ENCODE measurements around the gene GNAZ. TPM values are rescaled to one million over a fixed set of nuclear protein-coding genes. Genes with fewer than 3 reads are reported as not detected.

Gene GNAZ
- total RNA-seq, 4 donors from 2014 or later: 0.64 to 9.9 (median 2.6) TPM

DNA sequence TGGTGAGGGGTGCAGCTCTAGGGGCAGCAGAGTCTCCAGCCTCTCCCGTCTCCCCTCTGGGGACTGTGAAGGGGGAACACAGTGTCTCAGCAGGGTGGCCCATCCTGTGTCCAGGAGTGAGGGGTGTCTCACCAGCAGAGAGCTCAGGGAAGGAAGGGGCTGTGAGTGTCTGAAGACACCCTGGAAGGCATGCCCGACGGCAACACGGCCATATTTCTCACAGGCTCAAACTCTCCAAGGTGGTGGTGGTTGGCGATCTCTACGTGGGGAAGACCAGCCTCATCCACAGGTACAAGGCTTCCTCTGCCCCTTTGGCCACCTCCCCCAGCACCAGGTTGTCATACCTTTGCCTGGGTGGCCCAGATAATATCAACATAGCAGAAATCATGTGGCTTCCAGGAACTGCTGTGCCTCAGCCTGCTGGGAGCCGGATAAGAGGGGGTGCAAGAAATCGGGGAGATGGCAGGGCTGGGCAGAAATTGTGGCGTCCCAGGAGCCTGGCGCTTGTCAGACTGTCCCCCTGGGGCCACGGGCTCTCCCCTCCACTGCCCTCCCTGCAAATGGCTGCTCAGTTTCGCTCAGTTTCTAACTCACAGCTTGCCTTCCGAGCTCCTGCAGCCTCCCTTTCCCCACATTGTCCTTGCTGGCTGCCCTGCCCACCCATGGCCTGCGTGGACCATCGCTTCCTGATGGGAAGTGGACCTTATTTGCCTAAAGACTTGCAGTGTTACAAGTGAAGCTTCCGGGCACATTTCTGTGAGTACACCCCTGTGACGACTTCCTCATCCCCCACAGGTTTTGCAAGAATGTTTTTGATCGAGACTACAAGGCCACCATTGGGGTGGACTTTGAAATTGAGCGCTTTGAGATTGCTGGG, 82.2 kb downstream of the GNAZ start:
- 78 to 79% methylated on average over 12 to 18 of the region's 19 CpGs for WGBS, 2 donors
- peaks cover 0 to 44% (median 9%) of the 10 kb centered on the region in 3 donors for H3K4me1 ChIP-seq

DNA sequence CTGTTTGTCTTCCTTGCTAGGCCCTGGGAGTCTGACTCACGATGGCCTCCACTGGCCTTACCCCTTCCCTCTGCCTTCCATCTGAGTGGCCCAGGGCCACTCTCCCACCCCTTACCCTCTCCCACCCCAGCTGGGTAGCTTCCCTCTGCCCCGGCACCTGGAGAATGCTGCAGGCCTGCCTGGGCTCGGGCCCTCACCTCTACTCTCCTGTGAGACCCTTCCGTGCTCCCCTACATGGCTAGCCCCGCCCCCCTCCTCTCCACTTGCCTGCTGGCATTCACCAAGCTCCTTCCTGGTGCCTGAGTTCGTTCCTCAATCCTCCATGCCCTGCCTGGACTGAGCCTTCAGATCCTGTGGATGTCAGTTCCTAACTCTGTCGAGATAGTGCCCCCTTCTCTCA, 83.7 kb downstream of the GNAZ start:
- no peak for TF ChIP-seq POLR2A (IDR thresholded peaks at IDR 0.05)
- TF ChIP-seq, protein P1, sequence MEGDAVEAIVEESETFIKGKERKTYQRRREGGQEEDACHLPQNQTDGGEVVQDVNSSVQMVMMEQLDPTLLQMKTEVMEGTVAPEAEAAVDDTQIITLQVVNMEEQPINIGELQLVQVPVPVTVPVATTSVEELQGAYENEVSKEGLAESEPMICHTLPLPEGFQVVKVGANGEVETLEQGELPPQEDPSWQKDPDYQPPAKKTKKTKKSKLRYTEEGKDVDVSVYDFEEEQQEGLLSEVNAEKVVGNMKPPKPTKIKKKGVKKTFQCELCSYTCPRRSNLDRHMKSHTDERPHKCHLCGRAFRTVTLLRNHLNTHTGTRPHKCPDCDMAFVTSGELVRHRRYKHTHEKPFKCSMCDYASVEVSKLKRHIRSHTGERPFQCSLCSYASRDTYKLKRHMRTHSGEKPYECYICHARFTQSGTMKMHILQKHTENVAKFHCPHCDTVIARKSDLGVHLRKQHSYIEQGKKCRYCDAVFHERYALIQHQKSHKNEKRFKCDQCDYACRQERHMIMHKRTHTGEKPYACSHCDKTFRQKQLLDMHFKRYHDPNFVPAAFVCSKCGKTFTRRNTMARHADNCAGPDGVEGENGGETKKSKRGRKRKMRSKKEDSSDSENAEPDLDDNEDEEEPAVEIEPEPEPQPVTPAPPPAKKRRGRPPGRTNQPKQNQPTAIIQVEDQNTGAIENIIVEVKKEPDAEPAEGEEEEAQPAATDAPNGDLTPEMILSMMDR (IDR thresholded peaks at IDR 0.05): no peak
- intact Hi-C loops (cut with DNase I): no loop called here

More for the DNA sequence above, 82.2 kb downstream of the GNAZ start:
- no peak for DNase-seq
- Histone ChIP-seq H3K27ac (no peak overlapping the region), H3K36me3 (peaks cover 0 to 30% (median 0%) of the 10 kb centered on the region in 3 donors), H3K4me3 (no peak overlapping the region), H3K27me3 (no peaks in the 10 kb centered on the region), H3K9me3 (no peaks in the 10 kb centered on the region)
- intact Hi-C loops (cut with DNase I): no loop called here
- TF ChIP-seq, protein P1 (IDR thresholded peaks at IDR 0.05): no peak
- no peak for TF ChIP-seq POLR2A (IDR thresholded peaks at IDR 0.05)

DNA sequence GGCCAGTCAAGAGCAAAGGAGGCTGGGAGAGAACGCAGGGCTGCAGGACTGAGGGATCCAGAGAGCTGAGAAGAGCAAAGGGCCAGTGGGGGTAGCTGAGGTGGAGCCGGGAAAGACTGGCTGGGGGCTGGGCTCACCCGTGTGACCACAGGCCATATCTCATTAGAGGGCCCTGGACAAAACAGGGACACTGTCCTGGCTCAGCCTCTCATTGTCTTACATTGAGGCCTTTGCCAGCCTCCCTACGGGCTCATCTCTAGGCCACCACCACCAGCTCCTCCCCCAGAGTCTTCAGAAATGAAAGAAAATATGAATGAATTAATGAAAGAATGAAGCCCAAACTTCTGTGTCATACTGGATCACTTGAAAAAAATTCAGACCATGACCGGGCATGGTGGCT, 84.1 kb downstream of the GNAZ start:
- TF ChIP-seq, protein P1 (IDR thresholded peaks at IDR 0.05): no peak
- no peak for TF ChIP-seq POLR2A (IDR thresholded peaks at IDR 0.05)

More for the DNA sequence above, 83.7 kb downstream of the GNAZ start:
- DNase-seq: no peak
- Histone ChIP-seq H3K4me1 (peaks cover 0 to 31% (median 0%) of the 10 kb centered on the region in 3 donors), H3K27me3 (no peaks in the 10 kb centered on the region), H3K4me3 (no peak overlapping the region), H3K9me3 (no peaks in the 10 kb centered on the region), H3K36me3 (peaks cover 0 to 30% (median 0%) of the 10 kb centered on the region in 3 donors), H3K27ac (no peak overlapping the region)
- WGBS, 2 donors: 95% methylated on average over 4 to 7 of the region's 7 CpGs

DNA sequence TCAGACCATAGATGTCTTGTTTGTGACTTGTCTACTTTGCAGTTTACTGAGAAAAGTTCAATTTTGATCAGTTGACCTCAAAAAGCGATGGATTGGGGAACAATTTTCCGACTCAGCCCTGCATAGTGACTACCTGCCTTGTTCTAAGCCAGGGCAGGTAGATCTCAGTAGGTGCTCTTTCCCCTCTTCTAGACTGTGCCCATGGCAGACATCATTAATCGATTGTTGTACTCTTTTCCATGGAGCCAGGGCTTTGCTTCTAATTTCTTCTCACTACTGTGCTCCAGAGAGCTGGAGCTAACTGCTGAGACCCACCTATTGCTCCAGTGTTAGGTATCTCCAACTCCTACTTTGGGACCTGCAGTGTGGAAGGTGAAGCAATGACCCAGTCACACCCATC, 84.8 kb downstream of the GNAZ start:
- Histone ChIP-seq H3K27me3 (no peaks in the 10 kb centered on the region), H3K4me3 (no peak overlapping the region), H3K9me3 (no peaks in the 10 kb centered on the region), H3K36me3 (peaks cover 0 to 25% (median 0%) of the 10 kb centered on the region in 3 donors), H3K27ac (no peak overlapping the region), H3K4me1 (peaks cover 0 to 20% (median 0%) of the 10 kb centered on the region in 3 donors)
- WGBS, 2 donors: 91 to 95% methylated on average over 3 of the region's 3 CpGs
- DNase-seq: no peak
- intact Hi-C loops (cut with DNase I): no loop called here
- no peak for TF ChIP-seq POLR2A (IDR thresholded peaks at IDR 0.05)
- TF ChIP-seq, protein P1 (IDR thresholded peaks at IDR 0.05): no peak

More for the DNA sequence above, 84.1 kb downstream of the GNAZ start:
- Histone ChIP-seq H3K4me3 (no peak overlapping the region), H3K27ac (no peak overlapping the region), H3K27me3 (no peaks in the 10 kb centered on the region), H3K36me3 (peaks cover 0 to 30% (median 0%) of the 10 kb centered on the region in 3 donors), H3K4me1 (peaks cover 0 to 26% (median 0%) of the 10 kb centered on the region in 3 donors), H3K9me3 (no peaks in the 10 kb centered on the region)
- no peak for DNase-seq
- intact Hi-C loops (cut with DNase I): no loop called here
- WGBS, 2 donors: 84 to 90% methylated on average over 4 to 5 of the region's 5 CpGs

DNA sequence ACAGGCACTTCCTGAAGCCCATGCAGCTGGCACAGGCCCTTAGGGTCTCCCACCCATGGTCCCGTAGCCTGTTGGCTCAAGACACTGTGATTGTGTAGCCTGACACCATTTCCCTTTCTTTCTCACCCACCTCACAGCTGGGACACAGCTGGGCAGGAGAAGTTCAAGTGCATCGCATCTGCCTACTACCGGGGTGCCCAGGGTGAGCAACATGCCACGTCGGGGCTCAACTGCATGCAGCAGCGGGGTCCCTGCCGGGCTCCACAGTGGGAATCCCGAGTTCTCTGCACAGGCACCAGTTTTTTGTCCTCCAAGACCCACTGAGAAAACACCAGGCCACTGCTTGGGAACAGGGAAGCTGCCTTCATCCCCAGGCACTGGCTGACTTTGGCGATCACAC, 85.5 kb downstream of the GNAZ start:
- Histone ChIP-seq H3K4me1 (peaks cover 0 to 20% (median 0%) of the 10 kb centered on the region in 3 donors), H3K27me3 (no peaks in the 10 kb centered on the region), H3K4me3 (no peak overlapping the region), H3K36me3 (peaks cover 0 to 22% (median 0%) of the 10 kb centered on the region in 3 donors), H3K9me3 (no peaks in the 10 kb centered on the region), H3K27ac (no peak overlapping the region)
- no peak for TF ChIP-seq POLR2A (IDR thresholded peaks at IDR 0.05)
- TF ChIP-seq, protein P1 (IDR thresholded peaks at IDR 0.05): no peak
- intact Hi-C loops (cut with DNase I): no loop called here
- no peak for DNase-seq
- 90 to 100% methylated on average over 4 to 8 of the region's 9 CpGs for WGBS, 2 donors

Data from esophagus squamous epithelium (tissue), 5 donors.